GM12872 (cell line): Measurements from ENCODE around the gene WBP2NL.

Source experiments
- TF ChIP-seq, protein P1 (sequence below): IDR thresholded peaks from 3 replicates; pipeline ENCODE4 v1.5.1; 2011; ENCODE audit warnings: low read depth, mild to moderate bottlenecking, low read length, moderate library complexity; ENCODE audit not compliant: insufficient read depth

Gene WBP2NL

DNA sequence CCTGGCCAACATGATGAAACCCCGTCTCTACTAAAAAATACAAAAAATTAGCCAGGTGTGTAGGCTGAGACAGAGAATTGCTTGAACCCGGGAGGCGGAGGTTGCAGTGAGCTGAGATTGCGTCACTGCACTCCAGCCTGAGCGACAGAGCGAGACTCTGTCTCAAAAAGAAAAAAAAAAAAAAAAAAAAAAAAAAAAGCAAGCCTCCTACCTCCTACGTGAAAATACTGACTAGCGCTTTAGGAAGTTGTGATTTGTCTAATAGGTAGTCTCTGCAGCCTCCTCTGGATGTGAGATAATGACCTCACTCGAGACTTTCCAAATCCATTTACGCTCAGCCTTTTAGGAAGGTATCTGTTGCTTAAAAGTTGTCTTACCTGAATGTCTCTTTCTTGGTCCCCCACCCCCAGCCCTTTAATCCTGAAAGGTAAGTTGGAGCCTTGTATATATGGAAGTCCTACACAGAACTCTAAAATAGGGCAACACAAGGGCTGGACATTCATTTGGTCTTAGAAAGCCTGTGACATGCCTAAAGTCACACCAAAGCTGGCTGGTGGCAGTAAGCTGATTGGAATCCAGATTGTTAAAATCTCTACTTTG lies 23.8 kb upstream of the WBP2NL start:
- TF ChIP-seq, protein P1, sequence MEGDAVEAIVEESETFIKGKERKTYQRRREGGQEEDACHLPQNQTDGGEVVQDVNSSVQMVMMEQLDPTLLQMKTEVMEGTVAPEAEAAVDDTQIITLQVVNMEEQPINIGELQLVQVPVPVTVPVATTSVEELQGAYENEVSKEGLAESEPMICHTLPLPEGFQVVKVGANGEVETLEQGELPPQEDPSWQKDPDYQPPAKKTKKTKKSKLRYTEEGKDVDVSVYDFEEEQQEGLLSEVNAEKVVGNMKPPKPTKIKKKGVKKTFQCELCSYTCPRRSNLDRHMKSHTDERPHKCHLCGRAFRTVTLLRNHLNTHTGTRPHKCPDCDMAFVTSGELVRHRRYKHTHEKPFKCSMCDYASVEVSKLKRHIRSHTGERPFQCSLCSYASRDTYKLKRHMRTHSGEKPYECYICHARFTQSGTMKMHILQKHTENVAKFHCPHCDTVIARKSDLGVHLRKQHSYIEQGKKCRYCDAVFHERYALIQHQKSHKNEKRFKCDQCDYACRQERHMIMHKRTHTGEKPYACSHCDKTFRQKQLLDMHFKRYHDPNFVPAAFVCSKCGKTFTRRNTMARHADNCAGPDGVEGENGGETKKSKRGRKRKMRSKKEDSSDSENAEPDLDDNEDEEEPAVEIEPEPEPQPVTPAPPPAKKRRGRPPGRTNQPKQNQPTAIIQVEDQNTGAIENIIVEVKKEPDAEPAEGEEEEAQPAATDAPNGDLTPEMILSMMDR, result no peak

DNA sequence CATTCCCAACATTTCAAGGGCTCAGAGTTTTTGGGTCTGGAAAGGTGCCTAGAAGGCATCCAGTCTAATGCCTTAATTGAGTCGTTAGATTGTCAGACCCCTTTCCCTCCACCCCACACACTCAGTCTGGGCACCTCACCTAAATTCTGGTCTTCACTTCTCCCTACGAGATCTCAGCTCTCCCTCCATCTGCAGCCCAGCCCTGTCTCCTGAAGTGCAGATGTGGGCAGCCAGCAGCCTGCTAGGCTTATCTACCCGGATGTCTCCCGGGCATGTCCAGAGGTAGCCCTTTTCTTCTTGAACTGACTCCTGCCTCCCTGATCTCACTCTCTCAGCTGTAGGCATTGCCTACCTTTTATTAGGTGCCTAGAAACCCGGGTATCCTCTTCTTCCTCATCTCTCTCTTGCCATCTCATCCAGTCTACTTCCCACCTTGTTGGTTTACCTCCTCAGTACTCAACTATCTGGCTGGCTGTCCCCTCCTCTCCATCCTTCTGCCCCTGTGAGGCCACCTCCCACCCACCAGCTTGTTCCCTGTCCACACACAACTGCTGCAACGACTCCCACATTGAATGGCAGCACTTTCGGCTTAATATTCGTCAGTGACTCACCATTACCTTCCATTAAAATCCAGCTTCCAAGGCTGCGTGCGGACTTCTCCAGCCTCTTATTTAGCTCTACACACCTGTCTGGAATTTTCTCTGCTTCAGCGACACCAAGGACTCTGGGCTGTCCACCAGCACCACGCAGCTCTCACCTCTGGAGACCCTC lies 23.1 kb upstream of the WBP2NL start:
- TF ChIP-seq, protein P1, result no peak

DNA sequence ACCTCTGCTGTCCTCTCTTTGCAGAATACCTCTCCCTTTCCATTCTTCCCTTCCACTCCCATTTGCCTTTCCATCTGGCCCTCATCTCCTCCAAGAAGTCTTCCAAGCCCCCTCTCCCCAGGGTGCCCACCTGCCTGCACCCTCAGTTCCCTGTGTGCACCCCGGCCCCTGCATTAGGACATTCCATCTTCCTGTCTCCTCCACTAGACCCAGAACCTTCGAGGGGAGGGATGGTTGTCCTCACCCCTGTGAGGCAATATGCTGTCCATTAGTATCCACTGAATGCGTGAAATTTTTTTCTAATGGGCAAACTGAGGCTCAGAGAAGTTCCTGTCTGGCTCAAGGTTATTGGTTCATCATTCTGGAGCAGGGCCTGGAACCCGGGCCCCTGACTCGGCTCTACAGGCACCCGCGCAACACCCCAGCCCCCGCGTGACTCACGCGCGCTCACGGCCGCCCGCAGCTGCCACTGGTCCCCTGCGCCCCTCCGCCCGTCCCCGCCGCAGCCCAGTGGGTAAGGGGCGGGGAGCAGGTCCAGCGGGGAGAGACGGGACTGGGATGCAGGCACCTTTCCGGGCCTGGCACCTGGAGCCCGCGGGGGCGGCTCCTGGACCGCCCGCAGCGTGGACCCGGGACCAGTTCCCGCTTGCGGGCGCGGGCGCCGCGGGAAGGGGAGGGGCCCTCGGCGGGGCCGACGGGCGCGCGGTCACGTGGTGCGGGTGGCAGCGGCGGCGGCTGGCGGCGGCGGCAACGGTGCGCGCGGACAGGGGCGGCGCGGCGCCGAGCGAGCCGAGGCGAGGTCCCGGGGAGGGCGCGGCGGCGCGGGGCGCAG lies 22.3 kb upstream of the WBP2NL start:
- TF ChIP-seq, protein P1, result no peak

DNA sequence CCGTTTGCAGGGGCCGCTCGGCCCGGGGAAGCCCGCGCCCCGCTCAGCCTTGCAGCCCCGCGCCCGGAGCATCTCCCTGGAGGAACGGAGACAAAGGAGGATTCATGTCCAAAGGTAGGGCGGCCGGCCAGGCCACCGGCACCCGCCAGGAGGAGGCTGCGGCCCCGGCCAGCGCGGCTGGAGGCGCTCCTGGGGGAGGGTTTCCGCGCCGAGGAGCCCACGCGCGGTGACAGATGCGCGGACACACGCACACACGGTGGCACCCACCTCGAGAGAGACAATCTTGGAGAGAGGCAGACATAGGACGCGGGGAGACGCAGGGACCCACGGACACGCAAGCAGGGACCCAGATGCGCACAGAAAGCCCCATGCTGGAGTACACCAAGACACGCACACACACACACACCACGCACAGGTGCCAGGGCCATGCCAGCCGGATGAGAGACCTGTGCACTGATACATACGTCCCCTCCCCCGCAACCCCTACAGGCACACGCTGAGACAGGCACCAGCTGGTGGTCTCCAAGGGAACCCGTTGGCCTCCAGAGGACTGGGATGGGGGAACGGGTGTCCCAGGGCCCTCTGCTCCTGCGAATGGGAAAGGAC lies 21.5 kb upstream of the WBP2NL start:
- TF ChIP-seq, protein P1, result no peak

DNA sequence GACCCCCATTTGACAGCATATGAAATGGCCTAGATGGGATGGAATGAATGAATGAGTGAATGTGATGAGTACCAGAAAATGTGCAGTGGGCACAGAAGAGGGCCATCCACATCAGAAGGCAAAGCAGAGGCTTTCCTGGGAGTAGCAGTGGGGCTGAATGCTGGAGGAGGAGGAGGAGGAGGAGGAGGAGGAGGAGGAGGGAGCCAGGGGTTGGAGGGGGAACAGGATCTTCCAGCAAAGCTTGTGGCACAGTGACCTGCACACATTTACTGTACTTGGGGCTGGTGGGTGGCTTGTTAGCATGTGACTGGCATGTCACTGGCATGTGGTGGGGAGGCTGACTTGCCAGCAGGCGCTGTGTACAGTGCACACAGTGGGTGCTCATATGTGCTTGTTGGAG lies 19.9 kb upstream of the WBP2NL start:
- TF ChIP-seq, protein P1, result no peak

DNA sequence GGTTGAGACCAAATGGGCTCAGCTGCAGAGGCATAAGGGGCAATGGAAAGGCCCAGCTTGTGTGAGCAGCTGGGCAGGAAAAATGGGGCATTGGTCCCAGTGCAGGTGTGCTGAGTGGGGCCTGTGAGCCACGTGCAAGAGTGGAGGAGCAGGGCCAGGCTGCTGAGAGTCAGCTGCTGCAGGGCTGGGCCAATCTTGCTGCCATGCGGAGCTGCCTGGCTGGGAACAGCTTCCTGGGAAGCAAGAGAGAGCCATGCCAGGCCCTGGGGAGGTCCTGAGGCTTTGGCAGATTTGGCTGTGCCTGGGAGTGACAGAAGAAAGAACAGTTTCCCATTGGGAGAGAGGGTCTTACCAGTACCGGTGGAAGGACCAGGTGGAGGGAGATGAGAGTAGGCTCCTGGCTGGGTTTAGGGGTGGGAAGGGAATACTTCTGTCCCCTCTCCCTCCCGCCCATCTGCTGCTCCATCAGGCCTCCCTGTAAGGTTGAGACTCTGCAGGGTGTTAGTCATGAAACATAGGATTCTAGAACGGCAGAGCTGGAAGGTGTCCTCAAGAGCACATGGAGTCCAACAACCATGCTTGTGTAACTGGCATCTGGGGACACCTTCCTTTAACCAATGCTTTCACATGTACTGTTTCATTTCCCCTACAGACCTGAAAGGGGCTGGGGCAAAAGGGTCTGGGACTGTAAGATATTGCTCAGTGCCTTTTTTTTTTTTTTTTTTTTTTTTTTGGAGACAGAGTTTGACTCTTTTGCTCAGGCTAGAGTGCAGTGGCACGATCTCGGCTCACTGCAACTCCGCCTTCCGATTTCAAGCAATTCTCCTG lies 19.0 kb upstream of the WBP2NL start:
- TF ChIP-seq, protein P1, result no peak
